Naive B cell (primary cell): Measurements from ENCODE around the gene DNMT1. TPM values are rescaled to one million over a fixed set of nuclear protein-coding genes. Genes with fewer than 3 reads are reported as not detected.

Experiments used
- ATAC-seq, 2 donors: fragments of 150-1000 bp; cut with Tn5 transposase; 2 replicates each; pipeline ENCODE4 v1.10.0; 2021; ENCODE audit warnings: low read depth in 2 of 2, mild to moderate bottlenecking in 2 of 2, moderate library complexity in 2 of 2
- DNase-seq: peaks from one replicate; pipeline ENCODE4 v3.0.0; 2022
- H3K27ac Mint-ChIP-seq, 6 donors: one replicate each; pipeline ENCODE4 v1.8.0; 2020 to 2022; ENCODE audit warnings: mild to moderate bottlenecking in 6 of 6, mixed read lengths in 6 of 6, moderate library complexity in 5 of 6, inconsistent platforms in 2 of 6
- H3K27me3 Mint-ChIP-seq, 3 donors: one replicate each; pipeline ENCODE4 v1.8.0; 2021 to 2022; ENCODE audit warnings: mixed read lengths in 3 of 3, mild to moderate bottlenecking in 1 of 3
- H3K36me3 Mint-ChIP-seq, 2 donors: one replicate each; pipeline ENCODE4 v1.8.0; 2020 to 2022; ENCODE audit warnings: mixed read lengths in 2 of 2, inconsistent platforms in 1 of 2, mild to moderate bottlenecking in 1 of 2
- H3K4me1 Mint-ChIP-seq, 3 donors: one replicate each; pipeline ENCODE4 v1.8.0; 2020 to 2022; ENCODE audit warnings: mixed read lengths in 3 of 3, inconsistent platforms in 1 of 3, mild to moderate bottlenecking in 1 of 3, moderate library complexity in 1 of 3
- H3K4me3 Mint-ChIP-seq, 8 donors: one replicate each; pipeline ENCODE4 v1.8.0; 2020 to 2022; ENCODE audit warnings: mild to moderate bottlenecking in 8 of 8, mixed read lengths in 8 of 8, moderate library complexity in 8 of 8, inconsistent platforms in 2 of 8
- H3K9me3 Mint-ChIP-seq, 7 donors: one replicate each; pipeline ENCODE4 v1.8.0; 2020 to 2022; ENCODE audit warnings: mixed read lengths in 7 of 7, mild to moderate bottlenecking in 5 of 7, inconsistent platforms in 2 of 7, moderate library complexity in 1 of 7
- polyA plus RNA-seq, 6 donors: library from polyadenylated mRNA; unstranded; fragments of 300-500 nt; fragmentation: Illumina TruSeq; gene quantifications; one replicate each; pipeline ENCODE4 v1.2.3, GENCODE V29; 2021; ENCODE audit warnings: low read depth in 6 of 6

Gene DNMT1
- polyA plus RNA-seq, 6 donors from 2014 or later: 13.9 to 56.7 (median 31.3) TPM

DNA sequence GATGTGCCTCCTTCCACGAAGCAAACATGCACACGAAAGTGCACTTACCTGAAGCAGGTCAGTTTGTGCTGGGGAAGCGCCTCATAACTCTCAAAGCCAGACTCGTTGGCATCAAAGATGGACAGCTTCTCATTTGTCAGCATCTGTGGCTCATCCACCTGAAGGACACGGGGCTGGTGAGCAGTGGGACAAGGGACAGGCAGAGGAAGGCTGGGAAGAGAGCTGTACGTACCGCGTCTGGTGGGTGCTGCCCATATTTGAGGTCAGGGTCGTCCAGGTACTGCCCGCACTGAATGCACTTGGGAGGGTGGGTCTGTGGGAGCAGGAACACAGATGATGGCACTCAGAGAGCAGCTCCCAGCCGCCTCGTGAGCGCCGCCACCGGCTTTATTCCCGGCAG is 35.1 kb downstream of the DNMT1 start:
- no peak for ATAC-seq
- peaks cover 10 to 24% of the 10 kb centered on the region in 2 donors for H3K36me3 Mint-ChIP-seq
- H3K27ac Mint-ChIP-seq: no peak overlapping the region
- no peaks in the 10 kb centered on the region for H3K4me1 Mint-ChIP-seq
- no peak for DNase-seq
- H3K9me3 Mint-ChIP-seq: no peaks in the 10 kb centered on the region
- no peak overlapping the region for H3K4me3 Mint-ChIP-seq
- H3K27me3 Mint-ChIP-seq: no peaks in the 10 kb centered on the region

DNA sequence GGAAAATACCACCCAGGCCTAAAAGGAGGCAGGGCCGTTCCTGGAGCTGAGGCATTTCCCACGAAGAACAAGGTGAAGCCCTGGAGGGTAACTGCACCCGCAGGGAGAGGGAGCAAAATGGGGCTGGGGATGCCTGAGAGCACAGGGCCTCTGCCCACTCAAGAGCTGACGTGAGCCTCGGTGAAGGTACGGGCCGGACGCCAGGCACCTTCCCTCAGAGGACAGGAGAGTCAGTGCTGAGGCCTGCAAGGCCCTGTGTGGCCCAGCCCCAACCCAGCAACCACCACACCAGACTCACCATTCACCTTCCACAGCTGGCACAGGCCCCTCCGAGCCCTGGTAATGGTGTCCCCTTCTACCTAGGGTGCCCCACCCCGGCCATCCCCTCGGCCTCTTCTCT is 36.3 kb downstream of the DNMT1 start:
- no peaks in the 10 kb centered on the region for H3K4me1 Mint-ChIP-seq
- peaks cover 17 to 31% of the 10 kb centered on the region in 2 donors for H3K36me3 Mint-ChIP-seq
- DNase-seq (no peak), ATAC-seq (no peak)
- no peaks in the 10 kb centered on the region for H3K9me3 Mint-ChIP-seq
- H3K27me3 Mint-ChIP-seq: no peaks in the 10 kb centered on the region
- H3K4me3 Mint-ChIP-seq: no peak overlapping the region
- H3K27ac Mint-ChIP-seq: peak overlapping the region in 1 of 6 donors; percentile 14

DNA sequence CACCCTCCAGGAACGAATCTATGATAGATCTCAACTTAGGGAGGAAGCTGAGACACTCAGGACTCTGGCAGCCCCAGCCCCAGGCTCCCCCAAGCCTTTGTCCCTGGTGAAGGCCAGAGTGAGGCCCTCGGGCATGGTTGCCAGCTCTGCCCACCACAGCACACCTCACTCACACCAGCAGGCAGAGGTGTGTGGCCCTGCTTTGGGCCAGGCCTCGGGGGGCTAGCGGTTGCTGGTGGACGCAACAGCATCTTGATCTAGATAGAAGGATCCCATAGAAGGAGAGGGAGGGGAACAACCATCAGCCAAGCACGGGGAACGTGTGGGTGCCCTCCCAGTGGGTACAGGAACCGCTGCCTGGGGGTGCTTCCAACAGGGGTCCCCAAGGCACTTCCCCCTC is 36.7 kb downstream of the DNMT1 start:
- Mint-ChIP-seq H3K36me3 (peaks cover 14 to 31% of the 10 kb centered on the region in 2 donors), H3K27me3 (no peaks in the 10 kb centered on the region), H3K4me3 (no peak overlapping the region), H3K9me3 (no peaks in the 10 kb centered on the region), H3K27ac (no peak overlapping the region), H3K4me1 (no peaks in the 10 kb centered on the region)
- no peak for ATAC-seq
- DNase-seq: no peak

DNA sequence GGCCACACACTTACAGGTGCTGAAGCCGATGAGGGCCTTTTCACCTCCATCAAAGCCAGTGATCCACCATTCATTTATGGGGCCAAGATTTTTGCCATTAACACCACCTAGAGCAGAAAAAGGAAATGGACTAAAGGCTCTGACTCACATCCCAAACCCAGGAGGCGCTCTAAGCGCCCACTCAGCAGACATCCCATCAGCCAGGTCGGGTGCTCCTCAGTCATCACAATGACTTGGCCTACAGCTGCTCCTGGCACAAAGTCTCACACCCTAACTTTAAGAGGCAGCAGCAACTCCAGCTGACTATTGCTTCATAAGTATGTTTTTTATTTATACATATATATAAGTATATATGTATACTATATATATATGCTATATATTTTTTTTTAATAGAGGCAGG is 38.9 kb downstream of the DNMT1 start:
- Mint-ChIP-seq H3K4me3 (no peak overlapping the region), H3K27ac (peak overlapping the region in 2 of 6 donors; percentile 24 to 83), H3K9me3 (no peaks in the 10 kb centered on the region), H3K36me3 (peaks cover 19 to 31% of the 10 kb centered on the region in 2 donors), H3K27me3 (no peaks in the 10 kb centered on the region), H3K4me1 (no peaks in the 10 kb centered on the region)
- DNase-seq (no peak), ATAC-seq (no peak)

DNA sequence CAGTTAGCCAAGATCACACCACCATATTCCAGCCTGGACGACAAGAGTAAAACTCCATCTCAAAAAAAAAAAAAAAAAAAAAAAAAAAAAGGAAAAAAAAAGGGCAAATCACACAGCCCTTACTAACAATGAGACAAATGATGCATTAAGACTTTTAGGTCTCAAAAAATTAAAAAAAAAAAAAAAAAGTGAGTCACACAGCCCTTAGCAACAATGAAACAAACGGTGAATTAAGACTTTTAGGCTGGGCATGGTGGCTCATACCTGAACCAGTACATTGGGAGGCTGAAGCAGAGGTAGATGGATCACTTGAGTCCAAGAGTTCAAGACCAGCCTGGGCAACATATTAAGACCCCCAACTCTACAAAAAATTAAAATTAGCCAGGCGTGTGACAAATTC is 42.7 kb downstream of the DNMT1 start:
- Mint-ChIP-seq H3K4me3 (no peak overlapping the region), H3K27ac (no peak overlapping the region), H3K4me1 (no peaks in the 10 kb centered on the region), H3K36me3 (peaks cover 12 to 19% of the 10 kb centered on the region in 2 donors), H3K9me3 (no peaks in the 10 kb centered on the region), H3K27me3 (no peaks in the 10 kb centered on the region)
- ATAC-seq (no peak), DNase-seq (no peak)

DNA sequence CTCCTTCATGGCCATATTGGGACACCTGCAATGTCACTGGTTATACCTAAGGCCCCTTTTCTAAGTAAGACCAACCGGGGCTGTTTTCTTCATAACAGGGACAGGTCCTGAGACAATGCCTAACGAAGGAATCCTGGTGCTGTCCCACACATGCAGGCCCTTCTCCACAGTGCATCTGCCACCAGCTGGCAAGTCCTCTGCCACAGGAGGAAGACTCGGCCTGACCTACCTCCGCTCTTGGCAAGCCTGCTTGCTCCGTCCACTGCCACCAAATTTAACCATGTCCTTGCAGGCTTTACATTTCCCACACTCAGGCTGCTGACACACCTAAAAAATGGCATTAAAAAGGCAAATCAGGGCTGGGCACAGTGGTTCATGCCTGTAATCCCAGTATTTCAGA is 43.2 kb downstream of the DNMT1 start:
- Mint-ChIP-seq H3K9me3 (no peaks in the 10 kb centered on the region), H3K4me3 (no peak overlapping the region), H3K4me1 (no peaks in the 10 kb centered on the region), H3K27ac (peak overlapping the region in 1 of 6 donors; percentile 46), H3K27me3 (no peaks in the 10 kb centered on the region), H3K36me3 (peaks cover 13 to 21% of the 10 kb centered on the region in 2 donors)
- ATAC-seq (no peak), DNase-seq (no peak)

DNA sequence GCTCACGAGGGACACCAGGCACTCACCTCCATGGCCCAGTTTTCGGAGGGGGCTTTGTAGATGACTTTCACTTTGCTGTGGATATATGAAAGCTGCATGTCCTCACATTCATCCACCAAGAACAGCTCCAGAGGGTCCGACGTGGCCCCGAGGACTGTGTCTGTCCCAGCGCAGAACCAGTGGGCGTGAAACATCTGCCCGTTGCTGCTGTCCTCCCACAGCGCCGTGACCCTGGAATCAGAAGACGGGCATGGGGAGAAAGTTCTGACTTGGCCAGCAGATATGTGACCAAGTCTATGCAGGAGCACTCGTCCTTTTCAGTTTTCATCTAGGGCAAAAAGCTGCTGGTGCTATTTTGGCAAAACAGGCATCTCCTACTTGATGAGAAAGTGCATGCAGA is 45.3 kb downstream of the DNMT1 start:
- H3K36me3 Mint-ChIP-seq: peaks cover 12 to 19% of the 10 kb centered on the region in 2 donors
- H3K4me1 Mint-ChIP-seq: no peaks in the 10 kb centered on the region
- H3K4me3 Mint-ChIP-seq: no peak overlapping the region
- DNase-seq (no peak), ATAC-seq (no peak)
- H3K27me3 Mint-ChIP-seq: no peaks in the 10 kb centered on the region
- H3K27ac Mint-ChIP-seq: no peak overlapping the region
- H3K9me3 Mint-ChIP-seq: no peaks in the 10 kb centered on the region

DNA sequence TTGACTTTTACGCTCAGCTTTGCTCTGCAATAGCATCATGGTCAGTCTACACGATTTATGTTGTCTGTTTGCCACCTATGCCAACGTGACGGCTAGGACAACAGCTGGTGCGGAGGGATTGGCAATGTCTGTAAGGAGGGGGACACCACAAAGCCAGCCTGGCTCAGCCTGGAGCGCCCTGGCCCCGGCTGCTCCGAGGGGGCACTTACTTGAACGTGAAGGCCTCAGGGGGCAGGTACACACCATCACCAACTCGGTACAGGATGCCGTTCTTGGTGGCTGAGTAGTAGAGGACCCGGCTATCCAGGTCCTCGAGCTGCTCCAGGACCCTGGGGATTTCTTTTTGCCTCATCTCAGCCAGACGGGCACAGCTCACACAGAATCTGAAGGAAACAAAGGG is 48.6 kb downstream of the DNMT1 start:
- no peak overlapping the region for H3K4me3 Mint-ChIP-seq
- no peaks in the 10 kb centered on the region for H3K27me3 Mint-ChIP-seq
- peaks cover 7 to 14% of the 10 kb centered on the region in 2 donors for H3K36me3 Mint-ChIP-seq
- no peaks in the 10 kb centered on the region for H3K9me3 Mint-ChIP-seq
- DNase-seq (no peak), ATAC-seq (no peak)
- peak overlapping the region in 2 of 6 donors; percentile 44 to 76 for H3K27ac Mint-ChIP-seq
- H3K4me1 Mint-ChIP-seq: no peaks in the 10 kb centered on the region

DNA sequence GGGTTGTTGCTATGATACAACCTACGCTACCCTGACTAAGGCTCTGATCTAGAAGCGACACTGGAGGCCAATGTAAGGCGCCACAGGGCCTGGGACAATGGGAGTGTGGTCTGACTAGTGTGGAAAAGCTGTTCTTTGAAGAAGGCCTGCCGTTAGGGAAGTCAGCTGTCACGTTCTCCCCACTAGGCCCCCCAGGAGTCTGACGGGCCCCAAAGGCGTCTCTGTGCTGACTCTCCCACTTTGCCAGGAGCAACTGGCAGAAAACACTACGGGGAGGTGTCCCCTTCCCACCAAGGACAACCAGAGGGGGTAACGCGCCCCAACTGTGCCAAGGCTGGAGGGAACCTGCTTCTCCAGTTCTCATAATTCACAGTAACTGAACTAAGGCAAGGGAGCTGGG is 49.7 kb downstream of the DNMT1 start:
- H3K36me3 Mint-ChIP-seq: peaks cover 7 to 14% of the 10 kb centered on the region in 2 donors
- no peaks in the 10 kb centered on the region for H3K9me3 Mint-ChIP-seq
- ATAC-seq: no peak
- H3K4me3 Mint-ChIP-seq: no peak overlapping the region
- no peak for DNase-seq
- no peaks in the 10 kb centered on the region for H3K27me3 Mint-ChIP-seq
- no peak overlapping the region for H3K27ac Mint-ChIP-seq
- H3K4me1 Mint-ChIP-seq: no peaks in the 10 kb centered on the region

DNA sequence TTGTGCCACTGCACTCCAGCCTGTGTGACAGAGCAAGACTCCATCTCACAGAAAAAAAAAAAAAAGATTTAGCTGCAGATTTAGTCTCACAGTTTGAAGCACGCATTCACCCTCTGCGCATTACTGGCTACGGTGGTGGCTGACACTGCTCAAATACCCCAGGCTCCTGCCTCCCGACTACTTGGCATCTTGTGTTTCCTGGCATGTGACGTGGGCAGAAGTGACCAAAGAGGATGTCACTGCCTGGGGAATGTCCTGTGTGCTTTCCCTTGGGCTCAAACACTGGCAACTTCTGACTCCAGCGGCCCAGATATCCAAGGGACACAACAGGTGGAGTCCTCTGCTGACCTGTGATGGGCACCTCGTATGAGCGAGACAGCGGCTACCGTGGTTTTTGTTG is 50.4 kb downstream of the DNMT1 start:
- Mint-ChIP-seq H3K36me3 (peaks cover 7 to 17% of the 10 kb centered on the region in 2 donors), H3K4me3 (no peak overlapping the region), H3K27me3 (no peaks in the 10 kb centered on the region), H3K27ac (no peak overlapping the region), H3K9me3 (no peaks in the 10 kb centered on the region), H3K4me1 (no peaks in the 10 kb centered on the region)
- ATAC-seq (no peak), DNase-seq (no peak)

DNA sequence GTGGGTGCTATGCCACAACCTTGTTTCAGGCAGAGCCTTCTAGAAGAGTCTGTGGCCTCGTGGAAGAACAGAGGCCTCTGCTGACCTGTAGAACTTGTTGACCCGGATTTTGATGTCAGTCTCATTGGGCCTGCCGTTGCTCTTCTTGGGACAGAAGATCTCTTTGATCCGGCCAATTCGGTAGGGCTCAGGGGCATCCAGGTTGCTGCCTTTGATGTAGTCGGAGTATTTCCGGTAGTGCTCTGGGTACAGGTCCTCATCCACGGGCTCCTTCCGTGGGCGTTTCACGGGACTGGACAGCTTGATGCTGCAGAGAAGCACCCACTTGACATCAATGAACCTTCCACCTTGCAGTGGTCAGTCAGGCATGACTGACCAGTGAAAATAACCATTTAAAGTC is 51.1 kb downstream of the DNMT1 start:
- Mint-ChIP-seq H3K27ac (no peak overlapping the region), H3K4me3 (no peak overlapping the region), H3K4me1 (no peaks in the 10 kb centered on the region), H3K27me3 (no peaks in the 10 kb centered on the region), H3K9me3 (no peaks in the 10 kb centered on the region), H3K36me3 (peaks cover 7 to 20% of the 10 kb centered on the region in 2 donors)
- DNase-seq (no peak), ATAC-seq (no peak)

DNA sequence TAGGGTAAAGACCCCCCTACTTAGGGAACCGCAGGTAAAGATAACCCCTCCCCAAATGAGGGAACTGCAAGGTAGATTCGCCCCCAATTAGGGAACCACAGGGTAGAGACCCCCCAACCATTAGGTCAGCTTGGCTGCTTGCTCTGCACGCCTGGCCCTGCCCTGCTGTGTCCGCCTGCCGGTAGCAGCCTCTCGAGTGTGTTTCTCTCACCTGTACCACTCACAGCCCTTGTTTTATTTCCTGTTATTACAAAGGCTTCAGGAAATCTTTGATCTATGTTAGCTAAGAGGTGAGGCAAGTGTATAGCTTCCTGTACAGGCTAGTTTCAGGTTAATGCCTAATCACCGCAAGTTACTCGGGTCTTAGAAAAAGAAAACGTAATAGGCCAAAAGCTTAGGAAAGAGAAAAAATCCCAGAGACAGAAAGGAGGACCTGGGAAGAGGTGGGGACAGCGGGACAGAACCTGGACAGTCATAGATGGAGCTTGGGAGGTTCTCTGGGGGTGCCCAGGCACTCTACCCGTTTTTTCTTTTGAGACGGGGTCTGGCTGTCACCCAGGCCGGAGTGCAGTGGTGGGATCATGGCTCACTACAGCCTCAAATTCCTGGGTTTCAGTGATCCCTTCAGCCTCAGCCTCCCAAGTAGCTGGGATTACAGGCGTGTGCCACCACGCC is 51.9 kb downstream of the DNMT1 start:
- H3K27ac Mint-ChIP-seq: peak overlapping the region in 1 of 6 donors; percentile 64
- H3K36me3 Mint-ChIP-seq: peaks cover 7 to 20% of the 10 kb centered on the region in 2 donors
- no peaks in the 10 kb centered on the region for H3K4me1 Mint-ChIP-seq
- H3K4me3 Mint-ChIP-seq: no peak overlapping the region
- H3K27me3 Mint-ChIP-seq: no peaks in the 10 kb centered on the region
- ATAC-seq (no peak), DNase-seq (no peak)
- no peaks in the 10 kb centered on the region for H3K9me3 Mint-ChIP-seq

DNA sequence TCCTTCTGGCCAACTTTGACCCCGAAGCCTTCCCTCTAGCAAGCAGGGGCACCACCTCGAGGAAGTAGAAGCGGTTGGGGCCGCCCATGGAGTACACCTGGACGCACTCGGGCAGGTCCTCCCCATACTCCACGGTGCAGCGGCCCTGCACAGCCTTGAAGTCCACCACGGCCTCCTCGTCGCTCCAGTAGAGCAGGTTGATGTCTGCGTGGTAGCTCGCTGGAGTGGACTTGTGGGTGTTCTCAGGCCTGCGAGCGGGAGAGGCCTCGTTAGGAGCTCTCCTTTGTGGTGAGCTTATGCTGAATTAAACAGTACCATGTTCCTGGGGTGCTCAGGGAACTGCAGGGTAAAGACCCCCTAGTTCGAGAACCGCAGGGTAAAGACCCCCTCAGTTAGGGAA is 52.8 kb downstream of the DNMT1 start:
- no peak for ATAC-seq
- H3K36me3 Mint-ChIP-seq: peaks cover 7 to 20% of the 10 kb centered on the region in 2 donors
- H3K27me3 Mint-ChIP-seq: no peaks in the 10 kb centered on the region
- H3K27ac Mint-ChIP-seq: no peak overlapping the region
- H3K4me1 Mint-ChIP-seq: no peaks in the 10 kb centered on the region
- H3K9me3 Mint-ChIP-seq: no peaks in the 10 kb centered on the region
- DNase-seq: no peak
- no peak overlapping the region for H3K4me3 Mint-ChIP-seq

DNA sequence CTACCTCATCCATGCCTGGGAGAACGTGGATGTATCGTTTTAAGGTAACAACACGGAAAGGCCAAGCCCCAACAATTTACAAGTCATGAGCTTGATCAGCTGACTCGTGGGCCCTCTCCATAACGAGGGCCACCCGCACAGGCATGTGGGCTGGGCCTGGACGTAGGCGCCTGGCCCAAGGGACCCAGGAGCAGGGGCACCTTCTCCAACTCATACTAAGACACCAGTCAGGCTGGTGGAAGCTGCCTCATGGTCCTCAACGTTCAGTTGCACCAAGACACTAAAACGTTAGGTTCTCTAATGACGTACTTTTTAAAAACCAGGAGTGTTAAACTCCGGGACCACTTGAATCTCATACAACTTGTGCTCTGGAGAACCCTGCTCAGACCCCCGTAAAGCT is 53.3 kb downstream of the DNMT1 start:
- H3K9me3 Mint-ChIP-seq: no peaks in the 10 kb centered on the region
- no peaks in the 10 kb centered on the region for H3K4me1 Mint-ChIP-seq
- DNase-seq: no peak
- no peak overlapping the region for H3K4me3 Mint-ChIP-seq
- H3K27me3 Mint-ChIP-seq: no peaks in the 10 kb centered on the region
- H3K36me3 Mint-ChIP-seq: peaks cover 4 to 18% of the 10 kb centered on the region in 2 donors
- no peak overlapping the region for H3K27ac Mint-ChIP-seq
- ATAC-seq: no peak

DNA sequence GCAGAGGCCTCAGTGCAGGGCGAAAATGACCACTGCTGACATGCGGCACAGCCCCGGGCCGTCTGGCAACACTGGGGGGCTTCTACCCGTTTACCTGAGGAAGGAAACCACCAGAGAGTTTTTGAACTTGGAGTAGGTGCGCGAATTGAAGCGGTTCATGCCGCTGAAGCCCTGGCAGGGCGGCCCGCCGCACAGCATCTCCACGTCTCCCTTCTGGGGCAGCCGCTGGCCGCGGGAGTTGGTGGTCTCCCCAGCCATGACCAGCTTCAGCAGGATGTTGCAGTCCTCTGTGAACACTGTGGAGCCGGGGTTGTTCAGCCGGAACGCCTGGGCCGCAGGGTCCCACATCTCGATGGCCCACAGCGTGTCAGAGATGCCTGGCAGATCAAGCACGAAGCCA is 54.8 kb downstream of the DNMT1 start:
- Mint-ChIP-seq H3K9me3 (no peaks in the 10 kb centered on the region), H3K27ac (peak overlapping the region in 1 of 6 donors; percentile 27), H3K27me3 (no peaks in the 10 kb centered on the region), H3K4me1 (no peaks in the 10 kb centered on the region), H3K36me3 (peaks cover 0 to 13% of the 10 kb centered on the region in 2 donors), H3K4me3 (no peak overlapping the region)
- no peak for DNase-seq
- ATAC-seq: no peak
